ENCODE results near the gene CD164. TPM values are rescaled to one million over a fixed set of nuclear protein-coding genes. Genes with fewer than 3 reads are reported as not detected.

Gene CD164
- total RNA-seq, 4 donors from 2014 or later, result 284 to 415 (median 340) TPM

DNA sequence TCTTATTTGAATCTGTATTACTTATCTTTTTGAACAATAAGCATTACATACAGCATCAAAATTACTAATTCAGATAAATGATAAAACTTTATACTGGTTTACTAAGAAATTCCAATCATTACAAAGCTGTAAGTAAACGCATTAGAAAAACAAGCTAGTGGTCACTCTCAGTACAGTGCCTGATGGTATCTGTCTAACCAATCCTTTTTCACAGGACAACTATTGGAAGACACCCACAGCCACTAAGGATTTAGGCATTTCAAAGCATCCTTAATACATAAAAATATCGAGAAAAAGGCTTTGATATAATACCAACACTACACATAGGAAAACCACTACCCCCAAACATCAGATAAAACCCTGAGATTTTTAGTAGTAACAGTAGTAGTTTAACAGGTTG is 2.6 kb downstream of the CD164 start:
- no peak for DNase-seq
- intact Hi-C loops (cut with DNase I), result loop anchor here (5.0 to 10.0 kb wide), 2 partner anchors 65 to 192 kb away; partner anchors contain the start of genes PPIL6 and SMPD2
- H3K27ac ChIP-seq, result peak overlapping the region in 1 of 3 donors; percentile 100
- no peaks in the 10 kb centered on the region for H3K9me3 ChIP-seq
- TF ChIP-seq, protein P1, sequence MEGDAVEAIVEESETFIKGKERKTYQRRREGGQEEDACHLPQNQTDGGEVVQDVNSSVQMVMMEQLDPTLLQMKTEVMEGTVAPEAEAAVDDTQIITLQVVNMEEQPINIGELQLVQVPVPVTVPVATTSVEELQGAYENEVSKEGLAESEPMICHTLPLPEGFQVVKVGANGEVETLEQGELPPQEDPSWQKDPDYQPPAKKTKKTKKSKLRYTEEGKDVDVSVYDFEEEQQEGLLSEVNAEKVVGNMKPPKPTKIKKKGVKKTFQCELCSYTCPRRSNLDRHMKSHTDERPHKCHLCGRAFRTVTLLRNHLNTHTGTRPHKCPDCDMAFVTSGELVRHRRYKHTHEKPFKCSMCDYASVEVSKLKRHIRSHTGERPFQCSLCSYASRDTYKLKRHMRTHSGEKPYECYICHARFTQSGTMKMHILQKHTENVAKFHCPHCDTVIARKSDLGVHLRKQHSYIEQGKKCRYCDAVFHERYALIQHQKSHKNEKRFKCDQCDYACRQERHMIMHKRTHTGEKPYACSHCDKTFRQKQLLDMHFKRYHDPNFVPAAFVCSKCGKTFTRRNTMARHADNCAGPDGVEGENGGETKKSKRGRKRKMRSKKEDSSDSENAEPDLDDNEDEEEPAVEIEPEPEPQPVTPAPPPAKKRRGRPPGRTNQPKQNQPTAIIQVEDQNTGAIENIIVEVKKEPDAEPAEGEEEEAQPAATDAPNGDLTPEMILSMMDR (IDR thresholded peaks at IDR 0.05), result no peak
- no peak for TF ChIP-seq POLR2A (IDR thresholded peaks at IDR 0.05)
- WGBS, 2 donors, result 29 to 30% methylated on average over 2 of the region's 2 CpGs
- H3K4me1 ChIP-seq, result peaks cover 24 to 30% of the 10 kb centered on the region in 2 donors
- H3K4me3 ChIP-seq (replicated peaks in 1 of 3), result no peak overlapping the region
- H3K27me3 ChIP-seq, result no peaks in the 10 kb centered on the region
- peaks cover 19 to 25% of the 10 kb centered on the region in 2 donors for H3K36me3 ChIP-seq

DNA sequence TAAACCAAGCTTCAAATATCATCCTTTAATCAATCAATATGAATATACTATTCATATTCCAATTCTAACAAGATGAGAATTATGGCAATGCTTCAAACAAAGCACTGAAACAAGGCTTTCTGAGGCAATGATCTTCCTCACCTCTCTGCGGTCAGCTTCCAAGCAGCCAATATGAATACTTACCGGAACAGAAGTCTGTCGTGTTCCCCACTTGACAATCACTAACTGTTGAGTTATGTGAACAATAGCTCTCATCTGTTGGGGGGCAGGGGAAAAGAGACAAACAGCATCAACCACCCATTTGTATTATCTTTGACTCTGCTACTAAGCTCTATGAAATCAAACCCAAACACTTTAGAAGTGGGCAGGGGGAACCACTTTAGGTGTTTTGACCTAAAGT is 4.5 kb downstream of the CD164 start:
- H3K4me3 ChIP-seq (replicated peaks in 1 of 3), result no peak overlapping the region
- 67 to 78% methylated on average over 3 of the region's 3 CpGs for WGBS, 2 donors
- H3K36me3 ChIP-seq, result peaks cover 23 to 36% of the 10 kb centered on the region in 2 donors
- no peaks in the 10 kb centered on the region for H3K27me3 ChIP-seq
- H3K4me1 ChIP-seq, result peaks cover 16 to 19% of the 10 kb centered on the region in 2 donors
- TF ChIP-seq, protein P1 (IDR thresholded peaks at IDR 0.05), result no peak
- no peak for TF ChIP-seq POLR2A (IDR thresholded peaks at IDR 0.05)
- DNase-seq, result no peak
- no peaks in the 10 kb centered on the region for H3K9me3 ChIP-seq
- H3K27ac ChIP-seq, result no peak overlapping the region
- intact Hi-C loops (cut with DNase I), result no loop called here

DNA sequence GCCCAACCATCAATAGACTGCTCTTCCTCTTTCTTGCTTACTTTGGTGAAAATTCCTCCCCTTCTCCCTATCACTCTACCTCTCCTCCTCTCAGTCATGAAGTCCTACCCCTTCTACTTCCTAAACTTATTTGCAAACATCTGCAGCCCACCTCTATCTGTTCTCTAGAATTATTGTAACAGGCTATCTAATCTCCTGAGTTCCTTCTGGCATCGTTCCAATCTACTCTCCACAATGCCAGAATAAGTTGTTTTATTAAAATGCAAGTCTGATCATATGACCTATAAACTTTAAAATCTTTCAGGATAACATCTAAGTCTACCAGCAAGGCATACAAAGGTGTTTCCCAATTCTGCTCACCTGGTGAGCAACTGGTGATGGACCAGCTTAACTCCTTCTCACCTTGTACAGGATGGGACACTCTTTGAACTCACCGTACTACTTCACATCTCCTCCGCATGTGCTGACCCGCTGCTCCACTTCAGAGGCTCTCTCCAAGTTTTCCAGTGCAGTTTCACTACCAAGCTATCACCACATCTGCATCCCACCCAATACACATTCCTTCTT is 7.9 kb downstream of the CD164 start:
- H3K4me1 ChIP-seq, result peaks cover 6 to 21% of the 10 kb centered on the region in 2 donors
- H3K4me3 ChIP-seq (replicated peaks in 1 of 3), result no peak overlapping the region
- peaks cover 27 to 43% of the 10 kb centered on the region in 2 donors for H3K36me3 ChIP-seq
- 76 to 85% methylated on average over 4 of the region's 4 CpGs for WGBS, 2 donors
- intact Hi-C loops (cut with DNase I), result no loop called here
- no peak for DNase-seq
- H3K9me3 ChIP-seq, result no peaks in the 10 kb centered on the region
- no peak overlapping the region for H3K27ac ChIP-seq
- TF ChIP-seq POLR2A (IDR thresholded peaks at IDR 0.05), result no peak
- TF ChIP-seq, protein P1 (IDR thresholded peaks at IDR 0.05), result no peak
- H3K27me3 ChIP-seq, result no peaks in the 10 kb centered on the region

DNA sequence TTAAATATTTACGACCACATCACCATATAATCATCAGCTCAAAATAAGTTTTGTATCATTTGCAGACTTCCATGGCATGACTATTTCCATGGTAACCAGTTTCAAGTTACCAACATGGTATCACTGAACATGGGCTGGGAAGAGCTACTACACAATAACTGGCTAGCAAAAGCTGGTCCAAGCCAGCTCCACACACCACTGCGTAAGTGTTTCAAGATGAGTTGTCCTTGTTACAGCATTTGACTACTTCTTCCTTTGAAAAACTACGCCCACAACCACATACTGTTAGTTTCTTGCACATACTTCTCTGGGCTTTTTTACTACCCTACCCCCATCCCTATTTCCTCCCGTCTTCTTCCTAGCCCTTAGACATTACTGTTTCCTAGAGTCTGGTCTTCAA is 8.5 kb downstream of the CD164 start:
- intact Hi-C loops (cut with DNase I), result no loop called here
- Histone ChIP-seq H3K27me3 (no peaks in the 10 kb centered on the region), H3K27ac (no peak overlapping the region), H3K36me3 (peaks cover 27 to 43% of the 10 kb centered on the region in 2 donors), H3K4me1 (peaks cover 0 to 15% of the 10 kb centered on the region in 2 donors), H3K4me3 (replicated peaks in 1 of 3) (no peak overlapping the region), H3K9me3 (no peaks in the 10 kb centered on the region)
- no peak for DNase-seq
- TF ChIP-seq, protein P1 (IDR thresholded peaks at IDR 0.05), result no peak
- TF ChIP-seq POLR2A (IDR thresholded peaks at IDR 0.05), result no peak
- 88 to 92% methylated on average over 4 of the region's 4 CpGs for WGBS, 2 donors

DNA sequence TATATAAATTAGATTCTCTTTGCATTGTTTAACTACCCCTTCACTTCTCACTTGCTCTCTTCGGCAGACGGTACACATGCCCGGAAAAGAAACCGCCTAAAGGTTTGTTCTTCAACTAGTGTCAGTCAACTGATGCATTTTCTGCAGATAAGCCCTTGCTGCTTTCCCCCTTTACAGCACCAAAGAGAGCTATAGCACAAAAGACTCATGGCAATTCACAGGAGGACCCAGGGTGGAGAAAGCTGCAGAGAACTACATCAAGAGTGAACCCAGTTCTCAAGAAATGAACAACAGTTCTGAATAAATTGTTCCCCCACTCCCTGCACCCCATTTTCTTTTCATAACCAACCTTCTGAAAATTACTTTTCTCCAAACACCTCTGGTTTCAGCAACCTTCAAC is 8.9 kb downstream of the CD164 start:
- 86 to 92% methylated on average over 4 of the region's 4 CpGs for WGBS, 2 donors
- Histone ChIP-seq H3K36me3 (peaks cover 31 to 43% of the 10 kb centered on the region in 2 donors), H3K4me1 (peaks cover 0 to 15% of the 10 kb centered on the region in 2 donors), H3K4me3 (replicated peaks in 1 of 3) (no peak overlapping the region), H3K27me3 (no peaks in the 10 kb centered on the region), H3K9me3 (no peaks in the 10 kb centered on the region), H3K27ac (no peak overlapping the region)
- intact Hi-C loops (cut with DNase I), result no loop called here
- no peak for TF ChIP-seq POLR2A (IDR thresholded peaks at IDR 0.05)
- TF ChIP-seq, protein P1 (IDR thresholded peaks at IDR 0.05), result no peak
- no peak for DNase-seq

All from thyroid gland (tissue), 4 donors.